GM21423 (cell line): ENCODE results near the gene STAG1.
A peak's percentile ranks its signal among the peaks of the same experiment; 100 is the strongest.
"Not testable (repeated sequence)": the region's sequence is repeated elsewhere in the genome, so short reads cannot be mapped to it uniquely, and the experiment has no call there.

Experiments used
- ATAC-seq: cut with Tn5 transposase; IDR thresholded peaks from one replicate; pipeline ENCODE4 v1.9.1; 2021; ENCODE audit warnings: mild to moderate bottlenecking, moderate library complexity; ENCODE audit not compliant: unreplicated experiment

The STAG1 gene

DNA sequence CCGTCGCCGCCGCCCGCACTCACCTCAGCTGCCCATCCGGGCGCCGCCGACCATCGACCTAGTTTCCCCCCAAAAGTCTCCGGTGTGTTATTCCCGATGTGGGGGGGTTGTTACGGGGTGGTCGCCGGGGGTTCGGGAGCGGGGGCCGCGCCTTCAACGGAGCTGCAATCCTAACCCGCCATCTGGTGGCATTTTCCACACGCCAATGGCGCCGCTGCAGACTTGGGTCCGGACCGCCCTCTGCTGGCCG lies at the start of gene STAG1:
Gene STAG1 (minus strand): TSS at position 207 of the 250 bp plus-strand sequence. CDS start 121,480 bp downstream, outside the sequence.
- ATAC-seq = no peak

DNA sequence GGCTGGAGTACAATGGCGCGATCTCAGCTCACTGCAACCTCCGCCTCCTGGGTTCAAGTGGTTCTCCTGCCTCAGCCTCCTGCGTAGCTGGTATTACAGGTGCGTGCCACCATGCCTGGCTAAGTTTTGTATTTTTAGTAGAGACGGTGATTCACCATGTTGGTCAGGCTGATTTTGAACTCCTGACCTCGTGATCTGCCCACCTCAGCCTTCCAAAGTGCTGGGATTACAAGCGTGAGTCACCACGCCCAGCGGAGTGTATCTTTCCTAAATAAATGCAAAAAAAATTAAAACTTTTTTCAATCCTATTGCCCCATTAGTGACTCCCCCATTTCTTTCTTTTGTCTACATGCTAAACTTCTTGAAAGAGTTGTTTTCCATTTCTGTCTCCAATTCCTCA lies 49.0 kb upstream of the STAG1 start:
- not testable (repeated sequence) for ATAC-seq

DNA sequence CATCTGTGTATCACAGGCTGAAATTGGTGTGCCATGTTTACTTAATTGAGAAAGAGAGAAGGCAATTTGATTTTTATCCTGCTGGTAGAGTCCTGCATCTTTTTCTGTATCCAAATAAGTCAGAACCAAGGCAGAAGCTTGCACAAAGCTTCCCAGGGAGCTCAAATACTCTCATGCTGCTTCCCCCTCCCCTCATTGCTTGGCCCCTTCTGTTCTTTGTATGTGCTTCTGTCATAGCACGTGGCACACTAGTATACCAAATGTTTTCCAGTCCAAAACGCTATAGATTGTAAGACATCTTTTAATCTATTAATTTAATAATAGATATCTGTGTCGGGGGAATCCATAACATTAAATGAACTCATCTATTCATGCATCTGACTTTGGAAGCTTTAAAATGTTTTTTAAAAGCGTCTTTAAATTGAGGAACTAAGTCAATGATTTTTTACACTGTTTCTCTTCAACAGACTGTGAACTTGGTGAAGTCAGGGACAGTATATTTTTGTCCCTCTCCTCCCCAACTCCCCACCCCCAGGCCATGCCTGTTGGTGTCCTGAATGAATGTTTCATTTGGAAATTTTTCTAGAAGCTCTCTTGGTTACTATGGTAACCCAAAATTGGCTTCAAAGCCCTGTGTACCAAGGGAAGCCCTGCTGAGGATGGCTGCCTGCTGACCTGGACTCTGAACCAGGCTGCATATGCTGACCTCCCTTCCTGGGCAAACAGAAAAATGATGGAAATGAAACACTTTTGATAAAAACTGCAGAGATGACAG lies 40.6 kb upstream of the STAG1 start:
- ATAC-seq = no peak

DNA sequence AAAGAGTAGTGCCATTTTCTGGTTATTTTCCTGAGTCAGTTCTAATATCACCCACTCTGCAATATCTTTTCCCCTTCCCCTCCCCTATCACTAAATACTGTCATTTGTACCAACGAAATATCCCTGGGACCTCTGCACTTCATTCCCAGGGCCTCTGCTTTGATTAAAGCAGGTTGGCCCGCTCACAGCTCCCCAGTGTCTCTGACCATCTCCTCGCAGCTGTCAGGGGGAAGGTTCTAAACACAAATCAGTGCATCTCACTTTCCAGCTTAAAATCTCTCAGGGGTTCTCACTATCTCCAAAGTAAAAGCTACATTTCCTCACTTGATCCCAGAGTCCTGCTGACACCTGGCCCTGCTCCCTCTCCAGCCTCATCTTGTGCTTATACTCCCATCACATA lies 38.6 kb upstream of the STAG1 start:
- ATAC-seq = no peak

DNA sequence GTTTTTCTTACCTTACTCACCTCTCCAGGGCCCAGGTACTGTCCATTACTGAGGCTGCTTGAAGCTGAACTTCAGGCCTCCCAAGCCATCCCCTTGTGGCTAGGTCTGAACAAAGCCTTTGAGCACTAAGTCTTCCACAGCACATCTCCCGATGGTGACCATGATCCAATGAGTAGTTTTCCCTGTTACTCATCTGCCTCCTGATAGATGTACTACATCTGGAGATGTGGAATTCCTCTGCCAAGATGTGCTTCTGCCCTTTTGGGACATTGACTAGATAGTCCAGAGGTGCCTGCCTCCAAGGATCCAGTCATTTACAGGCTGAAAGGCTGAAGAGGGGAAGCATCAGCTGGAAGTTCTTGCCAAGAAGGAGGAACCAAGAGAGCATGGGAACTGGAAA lies 37.8 kb upstream of the STAG1 start:
- ATAC-seq = no peak

DNA sequence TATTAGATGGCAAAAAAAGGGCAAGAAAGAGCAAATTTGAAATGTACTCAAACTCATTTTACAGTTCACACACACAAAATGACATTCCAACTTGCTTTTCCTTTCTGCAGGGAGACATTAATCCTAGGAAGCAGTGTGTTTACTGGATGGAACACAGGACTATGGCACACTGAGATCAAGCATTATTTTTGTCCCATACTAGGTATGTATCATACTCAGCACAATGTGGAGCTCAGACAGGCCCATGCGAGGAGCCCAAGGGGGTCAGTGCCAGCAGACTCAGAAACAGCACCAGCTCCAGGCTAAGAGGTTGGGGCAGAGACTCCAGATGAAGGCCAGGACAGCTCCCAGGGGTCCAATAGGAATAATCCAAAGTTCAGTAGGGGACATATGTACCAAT lies 36.0 kb upstream of the STAG1 start:
- no peak for ATAC-seq

DNA sequence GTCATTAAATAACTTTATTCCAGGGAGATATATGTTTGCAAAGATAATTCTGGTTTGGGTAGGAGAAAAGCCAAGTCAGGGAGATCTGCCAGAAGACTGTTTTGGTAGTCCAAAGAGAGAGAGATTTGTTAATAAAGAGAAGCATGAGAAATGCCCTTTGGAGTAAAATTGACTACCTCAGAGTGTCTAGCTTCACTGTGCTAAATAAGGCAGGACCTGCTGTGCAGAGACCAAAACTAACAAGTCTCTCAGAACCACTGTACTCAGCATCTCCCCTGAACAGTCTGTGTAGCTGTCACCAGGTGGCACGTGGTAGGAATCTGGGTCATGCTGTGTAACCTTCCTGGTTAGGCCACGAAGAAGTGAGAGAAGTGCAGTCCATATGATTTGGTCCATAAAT lies 35.2 kb upstream of the STAG1 start:
- ATAC-seq = peak; percentile 86

DNA sequence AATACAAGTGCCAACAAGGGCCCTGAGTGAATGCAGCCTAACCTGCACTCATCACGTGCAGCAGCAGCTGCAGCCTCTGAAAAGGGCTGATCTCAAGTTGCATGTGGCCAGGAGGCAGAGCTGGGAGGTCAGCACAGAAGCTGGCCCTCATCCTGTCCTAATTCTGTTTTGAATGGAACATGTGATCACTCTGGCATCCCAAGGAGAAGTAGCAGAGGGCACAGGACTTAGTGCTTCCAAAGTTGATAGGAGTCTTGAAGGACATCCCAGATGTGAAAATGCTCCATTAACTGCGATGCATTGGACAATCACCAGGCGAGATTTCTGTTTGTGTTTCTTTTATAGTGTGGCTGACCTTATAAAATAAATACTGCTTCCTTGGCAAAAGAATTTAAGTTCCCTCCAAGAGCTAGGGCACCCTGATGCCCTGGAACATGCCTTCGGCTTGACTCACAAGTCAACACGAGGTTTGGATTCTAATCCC lies 31.6 kb upstream of the STAG1 start:
- ATAC-seq = no peak

DNA sequence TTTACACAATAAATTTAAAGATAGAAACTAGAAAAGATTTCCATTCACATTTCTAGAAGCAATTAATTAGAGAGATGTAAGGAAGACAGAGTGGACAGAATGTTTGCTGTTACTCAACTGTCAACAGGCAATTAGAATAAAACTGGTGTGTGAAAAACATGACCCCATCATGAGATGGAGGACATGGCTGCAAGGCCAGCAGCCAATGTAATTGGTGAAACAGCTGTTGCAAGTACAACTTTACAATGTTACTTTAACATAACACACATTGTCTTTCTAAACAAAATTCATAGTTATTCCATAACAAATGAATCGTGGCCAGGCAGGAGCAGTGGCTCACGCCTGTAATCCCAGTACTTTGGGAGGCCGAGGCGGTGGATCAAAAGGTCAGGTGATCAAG lies 28.6 kb upstream of the STAG1 start:
- ATAC-seq = no peak

DNA sequence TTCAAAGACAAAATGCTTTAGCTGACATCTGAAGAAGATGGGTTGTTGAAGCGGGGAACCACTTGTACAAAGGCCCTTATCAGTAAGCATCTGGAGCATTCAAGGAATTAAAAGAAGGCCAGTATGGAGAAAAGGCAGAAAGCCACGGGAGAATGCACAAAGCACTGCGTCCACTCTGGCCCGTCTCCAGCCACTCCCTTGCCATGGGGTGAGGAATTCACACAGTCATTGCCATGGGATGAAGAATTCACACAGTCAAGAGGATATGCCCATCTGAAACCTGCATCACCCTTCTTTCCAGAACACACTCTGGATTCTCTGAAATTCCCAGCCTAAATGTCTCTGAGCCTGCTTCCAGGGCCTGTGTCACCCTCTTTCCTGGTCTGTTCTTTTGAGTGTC lies 26.7 kb upstream of the STAG1 start:
- ATAC-seq = no peak

DNA sequence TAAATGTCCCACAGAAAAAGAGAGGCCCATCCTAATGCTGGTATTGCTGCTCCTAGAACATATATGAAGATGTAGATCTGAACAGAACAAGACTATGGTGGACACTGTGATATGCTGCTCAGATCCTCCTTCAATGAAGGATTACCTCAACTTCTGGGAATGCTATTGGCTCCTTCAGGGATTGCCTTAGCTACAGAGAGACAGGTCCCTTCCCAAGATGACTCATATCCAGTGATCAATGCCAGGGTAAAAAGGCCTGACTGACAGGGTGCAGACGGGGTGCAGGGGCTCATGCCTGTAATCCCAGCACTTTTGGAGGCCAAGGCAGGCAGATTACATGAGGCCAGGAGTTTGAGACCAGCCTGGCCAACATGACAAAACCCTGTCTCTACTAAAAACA lies 20.5 kb upstream of the STAG1 start:
- no peak for ATAC-seq

DNA sequence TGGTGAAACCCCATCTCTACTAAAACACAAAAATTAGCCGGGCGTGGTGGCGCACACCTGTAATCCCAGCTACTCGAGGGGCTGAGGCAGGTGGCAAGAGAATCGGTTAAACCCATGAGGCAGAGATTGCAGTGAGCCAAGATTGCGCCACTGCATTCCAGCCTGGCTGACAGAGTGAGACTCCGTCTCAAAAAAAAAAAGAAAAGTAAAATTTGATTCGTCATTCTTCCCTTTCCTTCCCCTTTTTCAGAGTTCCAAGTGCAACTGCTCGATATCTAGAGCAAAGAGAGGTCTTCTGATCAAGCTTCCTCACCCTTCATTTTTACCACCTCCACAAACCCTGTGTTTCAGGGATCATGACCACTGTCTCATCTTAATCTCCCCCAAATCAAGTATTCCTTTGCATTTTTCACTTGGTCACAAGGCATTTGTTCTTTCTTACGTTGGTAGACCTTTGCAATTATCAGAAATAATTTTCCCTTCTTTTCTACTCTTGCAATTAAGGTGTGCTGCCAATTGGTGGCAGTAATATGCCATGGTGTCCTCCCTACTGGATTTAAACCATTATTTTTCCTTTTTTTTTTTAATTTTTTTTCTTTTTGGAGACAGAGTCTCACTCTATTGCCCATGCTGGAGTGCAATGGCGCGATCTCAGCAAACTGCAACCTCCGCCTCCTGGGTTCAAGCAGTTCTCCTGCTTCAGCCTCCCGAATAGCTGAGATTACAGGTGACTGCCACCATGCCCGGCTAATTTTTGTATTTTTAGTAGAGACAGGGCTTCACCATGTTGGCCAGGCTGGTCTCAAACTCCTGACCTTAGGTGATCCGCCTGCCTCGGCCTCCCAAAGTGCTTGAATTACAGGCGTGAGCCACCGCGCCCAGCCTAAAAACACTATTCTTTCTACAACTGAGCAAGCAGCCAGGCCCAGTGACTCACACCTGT lies 6.3 kb upstream of the STAG1 start:
- not testable (repeated sequence) for ATAC-seq

DNA sequence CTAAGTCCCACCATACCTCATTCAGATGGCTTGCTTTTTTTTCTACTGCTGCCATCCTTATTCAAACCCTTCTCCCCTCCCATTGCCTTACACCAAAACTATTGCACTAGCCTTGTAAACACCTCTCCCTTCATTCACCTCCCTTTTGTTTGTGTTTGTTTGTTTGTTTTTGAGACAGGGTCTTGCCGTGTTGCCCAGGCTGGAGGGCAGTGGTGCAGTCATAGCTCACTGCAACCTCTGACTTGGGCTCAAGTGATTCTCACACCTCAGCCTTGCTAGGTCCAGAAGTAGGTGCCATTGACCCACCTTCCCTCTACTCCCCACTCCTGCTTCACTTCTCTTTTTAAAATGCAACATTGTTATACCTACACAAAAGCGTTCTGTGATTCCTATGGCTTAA lies 3.0 kb upstream of the STAG1 start:
- ATAC-seq = no peak

DNA sequence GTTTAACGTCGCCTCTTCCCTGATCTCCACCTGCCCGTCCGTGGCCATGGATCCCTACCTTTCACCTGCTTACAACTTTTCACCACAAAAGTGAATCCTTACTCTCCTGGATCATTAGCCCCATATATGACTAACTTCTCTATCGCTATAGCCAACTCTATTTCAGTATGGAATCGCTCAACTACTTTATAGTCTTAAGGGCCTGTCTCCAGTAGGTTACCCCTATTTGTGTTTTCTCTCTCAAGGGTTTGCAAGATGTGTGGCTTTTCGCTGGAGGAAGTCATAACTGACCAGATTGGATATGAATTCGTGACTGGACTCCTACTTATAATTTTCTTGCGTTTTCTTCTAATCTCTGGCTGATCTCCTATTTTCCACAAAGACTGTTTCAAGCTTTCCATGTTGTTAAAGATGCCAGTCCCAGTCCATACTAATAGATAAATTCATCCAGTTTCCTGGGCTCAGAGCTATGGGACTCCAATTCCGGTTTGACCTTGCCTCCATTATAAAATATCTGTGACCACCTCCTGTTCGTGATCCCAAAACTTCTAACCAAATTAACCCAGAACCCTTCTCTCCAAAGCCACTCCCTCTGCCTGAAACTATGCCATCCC lies 1.3 kb upstream of the STAG1 start:
- no peak for ATAC-seq

DNA sequence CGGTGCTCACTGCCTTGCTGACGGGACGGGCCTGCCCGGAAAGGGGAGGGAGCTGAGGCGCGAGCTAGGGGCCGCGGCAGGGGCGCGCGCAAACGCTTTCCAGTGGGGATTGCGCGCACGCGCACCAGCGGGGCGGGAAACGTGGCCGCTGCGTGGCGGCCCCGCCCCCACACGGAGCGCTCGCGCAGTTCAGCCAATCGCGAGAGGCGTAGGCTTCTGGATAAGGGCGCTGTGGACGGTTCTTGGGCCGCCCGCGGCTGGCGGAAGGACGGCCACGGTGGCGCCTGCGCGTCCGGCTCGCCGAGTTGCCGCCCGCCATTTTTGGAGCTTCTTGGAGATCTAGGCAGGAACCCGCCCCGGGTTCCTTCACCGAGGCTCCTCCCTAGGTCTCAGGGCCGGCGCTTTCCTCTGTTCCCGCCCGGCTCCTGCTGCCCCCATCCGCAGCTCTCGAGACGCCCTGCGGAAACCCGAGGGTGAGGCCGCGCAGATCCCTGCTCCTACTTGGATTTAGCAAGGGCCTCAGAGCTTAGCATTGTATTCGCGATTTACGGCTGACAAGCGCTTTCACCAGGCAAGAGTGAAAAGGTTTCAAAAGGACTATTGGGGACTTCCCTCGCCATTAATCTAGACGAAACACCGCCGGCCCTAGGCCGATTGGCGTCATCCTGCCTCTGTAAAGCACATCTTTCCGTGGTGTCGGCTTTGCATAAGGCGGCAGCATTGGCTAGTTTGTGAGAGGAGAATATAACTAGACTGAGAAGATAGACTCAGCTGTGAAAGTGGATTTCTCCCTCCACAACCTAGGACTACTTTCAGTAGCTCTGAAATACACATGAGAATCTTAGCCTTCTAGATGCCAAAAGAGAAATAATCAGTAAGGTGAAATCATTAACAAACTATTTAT lies 496 bp upstream of the STAG1 start:
- ATAC-seq = peak; percentile 79

DNA sequence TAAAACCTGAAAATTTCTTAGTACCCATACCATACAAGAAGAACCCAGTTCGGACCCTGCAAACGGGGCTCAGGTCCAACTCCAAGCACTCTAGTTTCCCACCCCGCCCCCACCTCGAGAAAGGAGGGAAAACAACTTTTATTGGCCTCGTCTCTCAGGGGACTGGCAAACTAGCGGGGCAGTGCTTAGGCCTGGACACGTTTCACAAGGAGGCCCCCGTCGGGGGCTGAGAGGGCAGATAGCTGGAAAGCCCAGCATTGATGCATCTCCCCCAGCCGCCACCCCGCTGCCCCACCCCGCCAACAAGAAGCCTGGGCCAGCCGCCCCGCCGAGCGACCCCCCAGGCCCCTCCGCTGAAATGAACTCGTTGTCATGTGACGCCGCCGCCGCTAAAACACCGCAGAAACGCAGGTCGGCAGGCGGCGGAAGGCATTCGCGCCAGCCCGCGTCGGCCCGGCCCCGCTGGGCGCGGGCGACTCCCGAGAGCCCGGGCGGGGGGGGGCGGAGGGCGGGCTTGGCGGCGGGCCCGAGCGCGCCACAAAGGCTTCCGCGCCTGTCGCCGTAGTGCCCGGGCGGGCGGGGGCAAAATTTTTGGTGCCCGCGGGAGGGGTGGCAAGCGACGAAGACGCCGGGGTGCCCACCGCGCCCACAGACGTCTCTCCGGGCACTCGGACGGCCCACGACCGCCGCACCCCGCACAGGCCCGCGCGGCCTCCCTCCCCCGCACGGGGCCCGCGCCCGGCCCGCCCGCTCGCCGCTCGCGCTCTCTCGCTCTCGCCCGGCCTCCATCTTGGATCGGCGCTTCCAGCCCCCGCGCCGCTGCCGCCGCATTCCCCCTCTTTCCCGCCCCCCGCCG lies 634 bp downstream of the STAG1 start:
- ATAC-seq = peak; percentile 15

DNA sequence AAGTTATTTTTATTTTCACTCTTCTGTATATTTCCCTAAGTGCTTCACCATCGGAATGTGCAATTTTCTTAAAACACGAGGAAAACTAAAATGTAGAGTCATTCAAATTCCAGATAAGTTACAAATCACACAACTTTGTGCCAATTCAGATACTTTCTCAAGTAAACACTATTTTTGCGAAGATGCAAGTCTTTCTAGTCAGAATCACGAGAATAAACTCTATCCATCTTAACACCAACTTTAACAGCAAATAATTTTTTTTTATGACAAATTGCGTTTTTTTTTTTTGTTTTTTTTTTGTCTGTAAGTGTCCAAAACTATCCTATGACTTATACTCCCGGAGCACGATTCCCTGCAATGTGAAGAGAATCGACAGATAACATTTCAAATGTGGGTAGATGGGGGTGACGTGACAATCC lies 1.3 kb downstream of the STAG1 start:
- ATAC-seq = no peak

DNA sequence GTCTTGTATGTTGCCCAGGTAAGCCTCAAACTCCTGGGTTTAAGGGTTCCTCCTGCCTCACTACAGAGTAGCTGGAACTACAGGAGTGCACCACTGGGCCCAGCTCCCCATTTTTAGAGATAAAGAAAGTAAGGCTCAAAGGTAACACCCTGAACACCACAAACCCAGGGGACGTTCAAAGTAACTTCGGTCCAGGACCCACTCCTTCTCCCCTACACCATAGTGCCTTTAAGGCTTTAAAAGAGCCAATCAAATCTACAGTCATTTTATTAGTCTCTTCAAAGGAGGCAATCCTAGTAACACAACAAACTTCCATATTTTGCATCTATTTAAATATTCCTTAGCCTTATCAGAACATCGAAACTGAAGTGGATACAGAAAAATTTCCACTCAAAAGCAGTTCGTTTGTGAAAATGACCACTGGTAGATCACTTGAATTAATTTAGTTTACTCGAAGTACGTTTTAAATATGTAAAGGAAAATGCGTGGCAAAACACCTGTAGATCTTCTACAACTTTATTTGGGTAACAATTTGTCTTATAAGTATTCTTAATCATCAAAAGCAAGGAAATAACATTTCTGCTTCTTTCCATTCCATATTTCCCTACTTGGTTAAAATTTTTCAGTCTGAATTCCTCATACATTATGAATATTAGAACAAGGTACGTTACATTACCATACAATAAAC lies 1.8 kb downstream of the STAG1 start:
- no peak for ATAC-seq

DNA sequence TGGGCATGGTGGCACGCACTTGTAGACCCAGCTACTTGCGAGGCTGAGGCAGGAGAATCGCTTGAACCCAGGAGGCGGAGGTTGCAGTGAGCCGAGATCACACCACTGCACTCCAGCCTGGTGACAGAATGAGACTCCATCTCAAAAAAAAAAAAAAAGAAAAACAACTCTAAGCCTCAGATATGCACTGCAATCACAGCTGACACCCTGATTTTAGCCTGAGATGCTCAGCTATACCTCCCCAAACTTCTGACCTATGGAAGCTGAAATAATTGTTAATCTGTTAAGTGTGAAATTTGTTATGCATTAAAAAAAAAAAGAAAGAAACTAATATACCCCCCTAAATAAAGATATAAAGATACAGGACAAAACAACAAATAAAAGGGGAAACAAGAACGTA lies 2.6 kb downstream of the STAG1 start:
- not testable (repeated sequence) for ATAC-seq
